ENCODE results near the gene CABLES1.

DNA sequence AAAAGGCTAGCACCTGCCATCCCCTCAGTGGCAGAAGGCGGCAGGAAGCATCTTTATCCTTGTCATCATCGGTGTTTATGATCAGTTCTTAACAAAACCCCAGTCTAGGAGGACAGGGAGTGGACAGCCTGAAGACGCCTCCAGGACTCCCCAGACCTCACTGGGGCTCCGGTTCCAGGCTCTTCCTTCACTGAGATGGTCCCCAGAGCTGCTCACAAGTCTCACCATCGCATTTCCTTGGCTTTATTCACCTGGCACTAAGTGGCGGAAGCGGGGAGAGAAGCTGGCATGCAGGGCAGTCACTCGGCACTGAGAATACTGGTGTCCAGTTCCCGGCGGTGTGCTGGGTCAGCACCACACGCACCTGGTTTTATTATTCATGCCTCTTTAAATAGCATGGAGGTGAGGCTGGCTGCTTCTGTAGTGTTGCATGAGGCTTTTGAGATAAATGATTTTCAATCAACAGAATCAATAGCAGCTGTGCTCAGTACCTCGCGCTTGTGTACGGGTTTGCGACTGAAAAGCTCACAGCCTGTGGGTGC is 68.7 kb downstream of the CABLES1 start:
- TF ChIP-seq POLR2A (IDR thresholded peaks at IDR 0.05) (no peak), CTCF (IDR thresholded peaks at IDR 0.05) (no peak)

Data from Peyer's patch (tissue), 4 donors.